ENCODE data around the gene HPSE2. TPM values are rescaled to one million over a fixed set of nuclear protein-coding genes. Genes with fewer than 3 reads are reported as not detected.
"Not testable (repeated sequence)": the region's sequence is repeated elsewhere in the genome, so short reads cannot be mapped to it uniquely, and the experiment has no call there.

HPSE2 gene
- total RNA-seq, 1 experiment from 2014 or later, result not detected

DNA sequence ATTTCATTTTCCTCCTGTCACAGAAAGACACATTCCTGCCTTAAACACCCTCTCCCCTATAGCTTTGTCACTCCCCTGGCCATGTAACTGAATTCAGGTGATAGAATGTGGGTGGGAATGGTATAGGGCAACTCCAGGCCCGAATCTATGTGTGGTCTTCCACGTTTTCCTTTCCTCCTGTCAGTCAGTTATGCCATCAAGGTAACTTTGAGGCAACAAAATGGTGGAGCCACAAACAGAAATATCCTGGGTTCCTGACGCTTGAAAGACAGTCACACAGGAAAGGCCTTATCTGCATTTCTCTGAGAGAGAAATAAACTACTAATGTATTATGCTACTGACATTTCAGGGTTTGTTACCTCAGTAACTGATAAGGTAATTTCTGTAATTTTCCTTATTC is 326.8 kb downstream of the HPSE2 start:
- Histone ChIP-seq H3F3A (ENCODE audit: insufficient read depth, low read depth) (no peaks in the 10 kb centered on the region), H3K4me2 (no peak overlapping the region), H3K9me2 (ENCODE audit: insufficient read depth) (no peaks in the 10 kb centered on the region), H3K79me2 (ENCODE audit: low read depth) (no peaks in the 10 kb centered on the region), H3K4me1 (replicated peaks; ENCODE audit: insufficient read depth) (no peaks in the 10 kb centered on the region), H3K4me3 (no peak overlapping the region), H2AFZ (no peak overlapping the region), H3K27ac (no peak overlapping the region), H3K36me3 (ENCODE audit: low read depth) (no peaks in the 10 kb centered on the region), H3K9me3 (ENCODE audit: insufficient read depth, low read depth) (no peaks in the 10 kb centered on the region), H3K27me3 (ENCODE audit: insufficient read depth, low read depth) (no peaks in the 10 kb centered on the region; the same call in 1 of the 2 replicates), H4K20me1 (ENCODE audit: insufficient read depth) (no peaks in the 10 kb centered on the region)
- TF ChIP-seq EZH2 (IDR thresholded peaks at IDR 0.05; ENCODE audit: low read depth), result no peak
- TF ChIP-seq, protein P1, sequence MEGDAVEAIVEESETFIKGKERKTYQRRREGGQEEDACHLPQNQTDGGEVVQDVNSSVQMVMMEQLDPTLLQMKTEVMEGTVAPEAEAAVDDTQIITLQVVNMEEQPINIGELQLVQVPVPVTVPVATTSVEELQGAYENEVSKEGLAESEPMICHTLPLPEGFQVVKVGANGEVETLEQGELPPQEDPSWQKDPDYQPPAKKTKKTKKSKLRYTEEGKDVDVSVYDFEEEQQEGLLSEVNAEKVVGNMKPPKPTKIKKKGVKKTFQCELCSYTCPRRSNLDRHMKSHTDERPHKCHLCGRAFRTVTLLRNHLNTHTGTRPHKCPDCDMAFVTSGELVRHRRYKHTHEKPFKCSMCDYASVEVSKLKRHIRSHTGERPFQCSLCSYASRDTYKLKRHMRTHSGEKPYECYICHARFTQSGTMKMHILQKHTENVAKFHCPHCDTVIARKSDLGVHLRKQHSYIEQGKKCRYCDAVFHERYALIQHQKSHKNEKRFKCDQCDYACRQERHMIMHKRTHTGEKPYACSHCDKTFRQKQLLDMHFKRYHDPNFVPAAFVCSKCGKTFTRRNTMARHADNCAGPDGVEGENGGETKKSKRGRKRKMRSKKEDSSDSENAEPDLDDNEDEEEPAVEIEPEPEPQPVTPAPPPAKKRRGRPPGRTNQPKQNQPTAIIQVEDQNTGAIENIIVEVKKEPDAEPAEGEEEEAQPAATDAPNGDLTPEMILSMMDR (conservative IDR thresholded peaks at IDR 0.05), result no peak
- DNase-seq, result no peak
- ChIA-PET POLR2A (ENCODE audit: unreplicated experiment) (no interaction called here), CTCF (no interaction called here)
- BruUV-seq (replicated peaks), result no TSS peak
- intact Hi-C loops (cut with micrococcal nuclease; ENCODE audit: unreplicated experiment), result no loop called here

DNA sequence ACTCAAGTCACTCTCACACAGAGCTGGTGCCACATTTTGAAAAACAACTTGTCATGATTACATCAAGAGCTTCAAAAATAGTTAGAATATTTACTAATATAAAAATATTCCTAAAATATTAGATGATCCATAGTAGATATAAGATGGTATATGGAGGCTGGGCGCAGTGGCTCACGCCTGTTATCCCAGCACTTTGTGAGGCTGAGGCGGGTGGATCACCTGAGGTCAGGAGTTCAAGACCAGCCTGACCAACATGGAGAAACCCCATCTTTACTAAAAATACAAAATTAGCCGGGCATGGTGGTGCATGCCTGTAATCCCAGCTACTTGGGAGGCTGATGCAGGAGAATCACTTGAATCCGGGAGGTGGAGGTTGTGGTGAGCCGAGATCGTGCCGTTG is 327.4 kb downstream of the HPSE2 start:
- BruUV-seq (replicated peaks); H3K4me2 ChIP-seq; DNase-seq; H3K79me2 ChIP-seq (ENCODE audit: low read depth); H3K27ac ChIP-seq; H3K4me3 ChIP-seq; POLR2A ChIA-PET (ENCODE audit: unreplicated experiment); H2AFZ ChIP-seq; H3K27me3 ChIP-seq (ENCODE audit: insufficient read depth, low read depth); H3K36me3 ChIP-seq (ENCODE audit: low read depth); H3F3A ChIP-seq (ENCODE audit: insufficient read depth, low read depth); H4K20me1 ChIP-seq (ENCODE audit: insufficient read depth); H3K4me1 ChIP-seq (replicated peaks; ENCODE audit: insufficient read depth); H3K9me3 ChIP-seq (ENCODE audit: insufficient read depth, low read depth); H3K9me2 ChIP-seq (ENCODE audit: insufficient read depth); intact Hi-C loops (cut with micrococcal nuclease; ENCODE audit: unreplicated experiment): not testable (repeated sequence)
- CTCF ChIA-PET, result interaction anchor here (0.6 kb wide), 1 partner anchor 1655 kb away, joined by 3 read pairs; no protein-coding TSS in a partner anchor

DNA sequence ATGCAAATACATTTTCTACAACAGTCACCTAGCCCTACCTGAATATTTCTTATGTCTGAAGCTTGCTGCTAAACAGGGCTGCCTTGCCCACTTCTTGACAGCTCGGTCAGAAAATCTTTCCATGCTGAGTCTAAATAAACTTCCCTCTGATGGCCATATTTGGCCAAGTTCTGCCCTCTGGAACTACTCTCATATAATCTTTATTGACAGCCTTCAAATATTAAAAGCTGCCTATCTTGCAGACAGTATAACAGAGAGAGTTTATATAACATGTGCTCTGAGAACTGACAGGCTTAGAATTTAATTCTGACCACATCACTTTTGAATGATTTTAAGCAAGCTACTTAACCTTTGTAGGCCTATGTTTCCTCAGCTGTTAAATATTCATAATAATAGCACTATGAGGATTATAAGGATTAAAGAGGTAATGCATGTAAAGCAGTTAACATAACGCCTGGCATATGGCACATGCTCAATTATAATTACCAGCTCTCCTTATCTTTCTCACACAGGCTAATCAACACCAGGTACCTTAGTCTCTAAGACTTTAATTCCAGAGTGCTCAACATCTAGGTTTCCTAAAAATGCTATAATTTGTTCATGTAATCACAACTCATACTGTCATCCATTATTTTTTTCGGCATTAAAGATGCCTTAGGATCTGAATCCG is 334.1 kb downstream of the HPSE2 start:
- CTCF ChIA-PET, result no interaction called here
- Histone ChIP-seq H3K79me2 (ENCODE audit: low read depth) (no peaks in the 10 kb centered on the region), H3K27me3 (ENCODE audit: insufficient read depth, low read depth) (no peaks in the 10 kb centered on the region), H2AFZ (no peak overlapping the region), H3K27ac (no peak overlapping the region), H4K20me1 (ENCODE audit: insufficient read depth) (no peaks in the 10 kb centered on the region), H3K9me2 (ENCODE audit: insufficient read depth) (no peaks in the 10 kb centered on the region), H3K4me1 (replicated peaks; ENCODE audit: insufficient read depth) (no peaks in the 10 kb centered on the region), H3K9me3 (ENCODE audit: insufficient read depth, low read depth) (no peaks in the 10 kb centered on the region), H3F3A (ENCODE audit: insufficient read depth, low read depth) (no peaks in the 10 kb centered on the region), H3K4me2 (no peak overlapping the region), H3K36me3 (ENCODE audit: low read depth) (no peaks in the 10 kb centered on the region), H3K4me3 (no peak overlapping the region)
- POLR2A ChIA-PET (ENCODE audit: unreplicated experiment), result no interaction called here
- intact Hi-C loops (cut with micrococcal nuclease; ENCODE audit: unreplicated experiment), result no loop called here
- DNase-seq, result no peak
- BruUV-seq (replicated peaks), result no TSS peak
- no peak for TF ChIP-seq EZH2 (IDR thresholded peaks at IDR 0.05; ENCODE audit: low read depth)
- TF ChIP-seq, protein P1 (conservative IDR thresholded peaks at IDR 0.05), result no peak

DNA sequence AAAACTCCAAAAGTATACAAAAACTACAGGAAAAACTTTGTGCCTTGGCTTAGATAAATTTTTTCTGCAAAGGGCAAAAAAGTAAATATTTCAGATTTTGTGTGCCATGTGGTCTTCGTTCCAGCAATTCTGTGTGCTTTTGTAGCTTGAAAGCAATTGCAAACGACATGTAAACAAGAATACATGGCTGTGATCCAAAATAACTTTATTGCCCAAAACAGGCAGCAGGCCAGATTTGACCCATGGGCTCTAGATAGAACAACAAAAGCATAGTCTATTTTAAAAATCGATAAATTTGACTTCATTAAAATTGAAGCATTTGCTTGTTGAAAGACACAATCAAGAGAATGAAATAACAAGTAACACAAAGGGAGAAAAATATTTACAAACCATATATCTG is 336.6 kb downstream of the HPSE2 start:
- TF ChIP-seq, protein P1 (conservative IDR thresholded peaks at IDR 0.05), result no peak
- TF ChIP-seq EZH2 (IDR thresholded peaks at IDR 0.05; ENCODE audit: low read depth), result no peak
- H3K9me2 ChIP-seq (ENCODE audit: insufficient read depth), result no peaks in the 10 kb centered on the region
- H4K20me1 ChIP-seq (ENCODE audit: insufficient read depth), result no peaks in the 10 kb centered on the region
- POLR2A ChIA-PET (ENCODE audit: unreplicated experiment), result no interaction called here
- H3F3A ChIP-seq (ENCODE audit: insufficient read depth, low read depth), result no peaks in the 10 kb centered on the region
- no peak for DNase-seq
- CTCF ChIA-PET, result no interaction called here
- H3K4me3 ChIP-seq, result no peak overlapping the region
- no peaks in the 10 kb centered on the region for H3K4me1 ChIP-seq (replicated peaks; ENCODE audit: insufficient read depth)
- BruUV-seq (replicated peaks), result no TSS peak
- H3K27me3 ChIP-seq (ENCODE audit: insufficient read depth, low read depth), result no peaks in the 10 kb centered on the region
- no peak overlapping the region for H3K27ac ChIP-seq
- no peaks in the 10 kb centered on the region for H3K9me3 ChIP-seq (ENCODE audit: insufficient read depth, low read depth)
- no peak overlapping the region for H3K4me2 ChIP-seq
- H3K79me2 ChIP-seq (ENCODE audit: low read depth), result no peaks in the 10 kb centered on the region
- H2AFZ ChIP-seq, result no peak overlapping the region
- no peaks in the 10 kb centered on the region for H3K36me3 ChIP-seq (ENCODE audit: low read depth)
- intact Hi-C loops (cut with micrococcal nuclease; ENCODE audit: unreplicated experiment), result no loop called here

All from PC-9 (cell line).